GM19324 (cell line): ENCODE results near the gene BCORL1.

Source experiments
- ATAC-seq: cut with Tn5 transposase; IDR thresholded peaks from one replicate; pipeline ENCODE4 v1.9.1; 2021; ENCODE audit warnings: mild to moderate bottlenecking, moderate library complexity; ENCODE audit not compliant: unreplicated experiment, low FRiP score

BCORL1 gene

DNA sequence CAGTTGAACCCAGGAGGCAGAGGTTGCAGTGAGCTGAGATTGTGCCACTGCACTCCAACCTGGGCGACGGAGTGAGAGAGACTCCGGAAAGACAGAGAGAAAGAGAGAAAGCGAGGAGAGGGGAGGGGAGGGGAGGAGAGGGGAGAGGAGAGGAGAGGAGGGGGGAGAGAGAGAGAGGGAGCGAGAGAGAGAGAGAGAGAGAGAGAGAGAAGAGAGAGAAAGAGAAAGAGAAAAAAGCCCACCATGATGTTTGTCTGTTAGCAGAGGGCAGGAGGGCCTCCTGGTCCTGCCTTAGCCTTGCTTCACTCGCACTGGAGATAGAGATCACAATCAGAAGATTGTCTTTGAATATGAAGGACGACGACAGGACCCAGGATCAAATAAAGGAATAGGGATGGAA lies 18.7 kb upstream of the BCORL1 start:
- ATAC-seq: no peak

GRCh38 chrX:129965166-129965565 lies 17.3 kb upstream of the BCORL1 start:
- ATAC-seq: no peak

DNA sequence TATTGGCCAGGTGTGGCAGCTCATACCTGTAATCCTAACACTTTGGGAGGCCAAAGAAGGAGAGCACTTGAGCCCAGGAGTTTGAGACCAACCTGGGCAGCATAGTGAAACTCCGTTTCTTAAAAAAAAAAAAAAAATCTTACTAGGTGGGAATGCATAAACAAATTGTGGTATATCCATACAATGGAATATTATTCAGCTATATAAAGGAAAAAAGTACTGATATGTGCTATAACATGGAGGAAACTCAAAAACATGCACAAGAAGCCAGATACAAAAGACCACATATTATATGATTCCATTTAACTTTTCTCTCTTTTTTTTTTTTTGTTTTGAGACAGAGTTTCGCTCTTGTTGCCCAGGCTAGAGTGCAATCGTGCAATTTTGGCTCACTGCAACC lies 13.5 kb upstream of the BCORL1 start:
- ATAC-seq: no peak

GRCh38 chrX:129976441-129976840 lies 6.0 kb upstream of the BCORL1 start:
- ATAC-seq: no peak

GRCh38 chrX:129979207-129979920 lies 3.1 kb upstream of the BCORL1 start:
- no peak for ATAC-seq

- no peak for ATAC-seq
Measured at GRCh38 chrX:129980001-129980401, 2.4 kb upstream of the BCORL1 start.

- ATAC-seq: no peak
Measured at GRCh38 chrX:129980540-129981199, 1.8 kb upstream of the BCORL1 start.

DNA sequence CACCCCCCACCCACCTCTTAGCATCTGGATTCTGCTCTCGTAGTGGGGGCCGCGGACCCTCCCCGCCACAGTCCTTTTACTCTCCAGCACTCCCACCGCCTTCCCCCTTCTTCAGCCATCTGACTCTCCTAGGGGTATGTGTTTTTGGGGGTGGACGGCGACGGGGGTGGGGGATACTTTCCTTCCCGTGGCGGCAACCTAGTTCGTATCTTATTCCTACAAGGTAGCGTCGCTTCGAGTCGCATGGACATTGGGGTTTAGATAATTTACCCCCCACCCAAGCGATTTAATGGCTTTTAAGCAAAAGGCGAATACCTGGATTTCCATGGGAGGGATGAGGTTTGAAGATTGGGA lies 1.3 kb upstream of the BCORL1 start:
- no peak for ATAC-seq

GRCh38 chrX:129981752-129982299 lies 609 bp upstream of the BCORL1 start:
- ATAC-seq: no peak

DNA sequence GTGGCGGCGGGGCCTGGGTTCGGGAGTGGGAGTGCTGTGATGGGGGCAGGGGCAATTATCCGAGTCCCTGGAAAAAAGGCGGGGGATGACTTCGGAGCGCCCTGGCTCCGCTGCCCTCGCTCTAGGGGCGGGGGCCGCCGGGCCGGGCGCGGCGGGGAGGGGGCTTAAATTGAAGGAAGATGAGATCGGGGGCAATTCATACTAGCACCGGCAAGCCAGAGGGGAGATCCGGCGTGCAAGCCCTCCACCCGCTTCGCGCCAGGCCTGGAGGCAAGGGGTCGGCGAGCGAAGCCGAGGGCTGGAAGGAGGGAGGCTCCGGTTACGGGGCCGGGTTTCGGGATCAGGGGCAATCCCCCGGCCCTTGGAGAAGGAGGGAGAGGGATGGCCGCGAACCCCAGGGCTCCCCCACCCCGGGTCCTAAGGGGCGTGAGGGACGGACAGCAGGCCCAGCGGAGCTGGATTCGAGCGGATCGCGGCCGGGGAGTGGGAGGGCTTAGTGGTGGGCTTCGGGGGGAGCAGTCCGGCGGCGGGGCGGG lies 1.2 kb downstream of the BCORL1 start:
- ATAC-seq: no peak

DNA sequence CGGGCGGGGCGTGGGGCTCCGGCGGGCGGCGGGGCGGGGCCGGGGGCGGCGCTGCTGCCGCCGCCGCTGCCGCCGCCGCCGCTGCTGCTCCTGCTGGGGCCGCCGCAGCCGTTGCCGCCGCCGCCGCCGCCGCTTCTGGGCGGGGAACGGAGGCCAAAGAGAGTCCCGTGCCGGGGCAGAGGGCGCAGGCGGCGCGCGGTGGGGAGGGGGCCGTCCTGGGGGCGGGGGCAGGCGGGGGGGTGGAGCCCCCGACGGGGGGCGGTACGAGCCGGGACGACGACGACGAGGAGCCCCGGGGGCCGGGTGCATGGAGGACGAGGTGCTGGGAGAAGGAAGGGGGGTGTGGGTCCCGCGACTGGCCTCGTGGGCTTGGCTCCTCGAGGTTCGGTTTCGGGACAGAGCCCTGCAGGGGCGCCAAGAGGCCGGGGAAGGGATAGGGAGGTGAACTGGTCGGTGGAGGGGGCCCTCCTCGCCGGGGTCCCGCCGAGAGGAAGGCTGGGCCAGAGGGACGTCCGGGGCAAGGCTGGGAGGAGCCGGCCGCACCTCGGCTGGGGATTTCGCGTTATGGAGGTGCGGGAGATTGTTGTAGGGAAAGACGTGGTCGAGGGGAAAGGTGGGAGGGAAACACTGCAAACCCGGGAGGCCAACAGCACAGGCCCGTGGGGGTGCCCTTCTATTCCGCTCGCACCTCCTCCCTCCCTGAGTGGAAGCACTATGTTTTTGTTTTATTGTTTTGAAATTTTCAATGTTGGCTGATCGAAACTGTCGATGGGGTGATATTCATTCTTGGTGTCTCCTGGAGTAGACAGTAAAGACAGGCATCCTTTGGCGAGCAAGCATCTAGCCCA lies 1.9 kb downstream of the BCORL1 start:
- ATAC-seq: no peak

GRCh38 chrX:129987871-129988270 lies 5.4 kb downstream of the BCORL1 start:
- ATAC-seq: no peak

GRCh38 chrX:129992181-129992580 lies 9.7 kb downstream of the BCORL1 start:
- no peak for ATAC-seq

DNA sequence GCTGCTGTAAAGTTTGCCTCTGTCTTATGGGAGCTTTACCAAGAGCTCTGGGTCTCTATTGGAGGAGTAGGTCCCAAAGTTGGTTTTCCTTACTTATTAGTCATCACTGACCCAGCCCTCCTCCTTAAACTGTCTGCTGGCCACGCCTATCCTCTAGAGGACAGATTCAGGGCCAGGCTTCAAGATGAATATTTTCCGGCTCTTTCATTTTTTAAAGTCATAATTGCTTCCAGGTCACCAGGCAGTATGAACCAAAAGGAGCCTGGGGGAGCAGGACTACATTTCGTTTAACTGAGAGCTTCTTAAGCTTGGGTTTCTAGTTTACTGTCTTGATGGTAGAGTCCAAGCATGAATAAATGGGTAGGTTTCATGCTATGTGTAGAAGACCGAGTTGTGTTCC lies 13.7 kb downstream of the BCORL1 start:
- ATAC-seq: no peak

DNA sequence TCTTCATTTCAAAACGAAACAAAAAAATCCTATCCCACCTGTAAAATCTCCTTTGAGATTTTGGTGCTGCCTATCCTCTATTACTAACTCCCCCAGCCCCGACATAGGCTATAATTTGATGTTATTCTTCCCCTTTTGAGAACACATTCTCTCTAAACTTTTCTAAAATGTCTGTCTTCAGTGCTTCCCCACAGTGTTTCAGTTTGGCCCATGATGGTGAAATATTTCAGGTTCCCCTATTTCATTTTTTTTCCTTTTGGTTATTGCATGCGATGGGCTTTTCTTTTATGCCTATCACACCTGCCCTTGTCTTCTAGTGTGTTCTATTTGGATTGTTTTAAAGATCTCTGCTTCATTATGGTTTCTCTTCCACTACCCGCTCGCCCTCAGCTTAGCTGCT lies 14.7 kb downstream of the BCORL1 start:
- ATAC-seq: no peak

DNA sequence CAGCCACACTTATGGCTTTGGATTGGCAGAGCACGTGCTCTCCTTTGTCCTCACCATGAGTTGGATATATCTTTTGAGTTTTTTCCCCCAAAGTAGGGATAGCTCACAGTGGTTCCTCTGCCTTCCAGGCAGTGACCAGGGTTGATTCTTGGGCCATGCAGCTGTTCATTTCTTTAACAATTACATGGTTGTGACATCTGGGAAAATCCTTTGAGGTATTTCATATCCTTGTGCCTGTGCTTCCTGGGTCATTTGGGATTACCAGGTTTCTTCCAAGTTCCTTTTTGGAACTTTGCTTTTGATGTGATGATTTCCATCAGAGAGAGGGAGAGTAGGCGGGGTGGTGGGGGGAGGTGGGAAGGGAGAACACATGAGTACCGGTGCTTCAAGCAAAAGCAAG lies 15.6 kb downstream of the BCORL1 start:
- no peak for ATAC-seq

DNA sequence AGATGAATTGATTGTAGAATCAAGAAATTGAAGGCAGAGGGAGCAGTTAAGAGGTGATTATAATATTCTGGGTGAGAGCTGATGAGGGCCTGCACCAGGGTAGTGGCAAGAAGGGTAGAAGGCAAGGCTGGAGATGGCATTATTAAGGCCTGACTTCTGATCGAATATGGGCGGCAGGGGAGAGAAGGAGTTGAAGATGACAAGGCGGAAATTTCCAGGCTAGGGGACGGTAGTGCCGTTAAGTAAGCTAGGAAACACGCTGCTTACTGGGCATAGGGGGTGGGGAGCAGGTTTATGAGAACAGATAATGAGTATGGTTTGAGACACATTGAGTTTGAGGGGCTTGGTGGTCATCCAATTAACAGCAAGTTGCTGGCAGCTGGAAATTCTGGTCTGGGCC lies 19.5 kb downstream of the BCORL1 start:
- ATAC-seq: no peak

GRCh38 chrX:130002541-130002940 lies 20.1 kb downstream of the BCORL1 start:
- no peak for ATAC-seq

DNA sequence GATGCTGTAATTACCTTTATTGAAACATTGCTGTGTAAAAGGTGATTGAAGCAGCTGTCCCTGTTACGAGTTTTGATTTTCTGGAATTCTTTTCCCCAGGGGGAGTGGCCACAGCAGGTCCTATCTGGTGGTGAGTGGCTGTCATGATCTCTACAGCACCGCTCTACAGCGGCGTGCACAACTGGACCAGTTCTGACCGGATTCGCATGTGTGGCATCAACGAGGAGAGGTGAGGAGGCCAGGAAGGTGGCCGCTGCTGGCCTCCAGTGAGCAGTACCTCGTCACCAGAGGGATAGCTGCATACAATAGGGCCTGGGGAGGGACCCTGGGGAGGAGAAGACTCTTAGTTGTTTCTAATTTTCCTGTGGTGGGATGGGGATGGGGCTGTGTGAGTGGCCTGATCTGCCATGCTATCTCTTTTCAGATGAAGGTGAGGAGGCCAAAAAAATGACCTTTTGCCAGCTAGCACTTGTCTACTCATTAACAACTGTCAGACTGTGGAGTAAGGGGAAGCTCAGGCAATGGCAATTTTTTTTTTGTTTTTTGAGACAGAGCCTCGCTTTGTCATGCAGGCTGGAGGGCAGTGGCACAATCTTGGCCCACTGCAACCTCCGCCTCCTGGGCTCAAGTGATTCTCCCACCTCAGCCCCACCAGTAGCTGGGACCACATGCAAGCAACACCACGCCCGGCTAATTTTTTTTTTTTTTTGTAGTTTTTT lies 22.8 kb downstream of the BCORL1 start:
- ATAC-seq: no peak

DNA sequence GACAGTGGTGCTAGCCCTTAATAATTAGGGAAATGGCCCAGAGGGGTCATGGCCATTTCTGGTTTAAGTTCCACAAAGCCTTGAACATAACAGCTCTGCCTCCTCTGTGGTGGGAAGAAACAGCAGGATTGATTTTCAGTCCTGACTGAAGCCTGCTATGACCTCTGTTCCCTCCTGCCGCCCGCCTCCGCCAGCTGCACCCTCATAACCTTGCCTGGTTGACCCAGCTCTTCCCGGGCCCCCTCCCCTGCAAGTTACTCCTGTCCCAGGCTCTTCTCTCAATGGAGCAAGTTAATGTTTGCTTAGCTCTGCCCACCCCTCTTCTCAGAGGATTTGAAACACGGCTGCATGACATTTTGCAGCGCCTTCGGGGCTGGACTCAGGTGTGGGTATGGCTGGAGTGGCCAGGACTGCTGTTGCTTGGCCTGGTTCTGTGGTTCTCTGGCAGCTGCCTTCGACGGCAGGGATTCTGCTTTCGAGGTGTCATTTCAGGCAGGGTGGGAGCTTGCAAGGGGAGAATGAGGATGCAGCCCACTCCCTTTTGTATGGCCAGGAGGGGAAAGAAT lies 27.3 kb downstream of the BCORL1 start:
- no peak for ATAC-seq
